NCI-H345 treated with DMSO at 0.1 percent for 48 hours (cell line): ENCODE results near the gene HOXD11.

Experiments
- DNase-seq: peaks from one replicate; lab custom pipeline; 2025; ENCODE audit not compliant: unreplicated experiment; lab: John Stamatoyannopoulos, UW

Gene HOXD11

GRCh38 chr2:176120364-176121189 is 13.5 kb downstream of the HOXD11 start:
- no peak for DNase-seq

GRCh38 chr2:176121190-176122051 is 14.3 kb downstream of the HOXD11 start:
- DNase-seq: no peak

GRCh38 chr2:176122052-176122682 is 15.1 kb downstream of the HOXD11 start:
- DNase-seq: no peak

GRCh38 chr2:176122683-176123410 is 15.8 kb downstream of the HOXD11 start, which contains the start of gene HOXD9:
Gene HOXD9, plus strand, starts transcription at chr2:176122719. Its CDS starts 50 bp downstream, at chr2:176122769.
- DNase-seq: peak; percentile 31

GRCh38 chr2:176123411-176124109 is 16.5 kb downstream of the HOXD11 start:
- DNase-seq: no peak

GRCh38 chr2:176124110-176124946 is 17.2 kb downstream of the HOXD11 start:
- no peak for DNase-seq

GRCh38 chr2:176124947-176125771 is 18.1 kb downstream of the HOXD11 start:
- DNase-seq: no peak

GRCh38 chr2:176125772-176126054 is 18.6 kb downstream of the HOXD11 start:
- DNase-seq: no peak

- peak; percentile 67 for DNase-seq
Measured at GRCh38 chr2:176126929-176127773, 20.1 kb downstream of the HOXD11 start.

GRCh38 chr2:176127774-176128072 is 20.6 kb downstream of the HOXD11 start:
- DNase-seq: no peak

- peak; percentile 28 for DNase-seq
Measured at GRCh38 chr2:176128172-176128981, 21.3 kb downstream of the HOXD11 start.

GRCh38 chr2:176128982-176129796 is 22.1 kb downstream of the HOXD11 start, which contains the start of gene HOXD8:
Gene HOXD8, plus strand, starts transcription at chr2:176129705. Its CDS starts 662 bp downstream, at chr2:176130367.
- peak; percentile 64 for DNase-seq

- DNase-seq: no peak
Measured at GRCh38 chr2:176129813-176130146, 22.7 kb downstream of the HOXD11 start.

GRCh38 chr2:176130147-176130956 is 23.3 kb downstream of the HOXD11 start:
- peak; percentile 57 for DNase-seq
